GM21737 (cell line): ENCODE results near the gene TYROBP.
"Not testable (repeated sequence)": the region's sequence is repeated elsewhere in the genome, so short reads cannot be mapped to it uniquely, and the experiment has no call there.

Source experiments
- ATAC-seq: cut with Tn5 transposase; IDR thresholded peaks from one replicate; pipeline ENCODE4 v1.9.1; 2021; ENCODE audit warnings: mild to moderate bottlenecking, moderate library complexity; ENCODE audit not compliant: unreplicated experiment

TYROBP gene

GRCh38 chr19:35901854-35902661, 6.0 kb downstream of the TYROBP start, which contains the start of gene HCST:
HCST (plus strand) TSS chr19:35902529; CDS start chr19:35902594, 65 bp downstream.
- no peak for ATAC-seq

DNA sequence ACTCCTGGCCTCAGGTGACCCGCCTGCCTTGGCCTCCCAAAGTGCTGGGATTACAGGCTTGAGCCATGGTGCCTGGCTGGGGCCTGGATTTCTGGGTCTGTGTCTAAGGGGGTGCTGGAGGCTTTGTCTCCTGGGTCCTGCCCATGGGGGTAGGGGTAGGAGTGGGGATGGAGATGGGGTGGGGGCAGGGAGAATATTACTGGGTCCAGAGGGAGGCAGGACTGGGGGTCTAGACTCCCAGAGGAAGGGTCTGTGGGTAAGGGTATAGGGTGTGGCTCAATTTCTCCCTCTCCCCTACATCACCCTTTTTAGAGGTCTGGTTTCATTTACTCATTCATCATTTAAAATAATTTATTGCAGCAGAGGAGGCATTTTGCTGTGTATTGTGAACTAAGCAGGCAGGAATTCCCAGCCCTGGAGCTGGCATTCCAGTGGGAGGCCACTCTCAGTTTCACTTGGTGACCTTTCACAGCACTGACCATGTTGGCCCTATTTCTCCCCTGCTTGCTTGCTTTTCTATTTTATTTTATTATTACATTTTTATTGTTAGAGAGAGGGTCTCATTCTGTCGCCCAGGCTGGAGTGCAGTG, 6.9 kb downstream of the TYROBP start:
- ATAC-seq = no peak

DNA sequence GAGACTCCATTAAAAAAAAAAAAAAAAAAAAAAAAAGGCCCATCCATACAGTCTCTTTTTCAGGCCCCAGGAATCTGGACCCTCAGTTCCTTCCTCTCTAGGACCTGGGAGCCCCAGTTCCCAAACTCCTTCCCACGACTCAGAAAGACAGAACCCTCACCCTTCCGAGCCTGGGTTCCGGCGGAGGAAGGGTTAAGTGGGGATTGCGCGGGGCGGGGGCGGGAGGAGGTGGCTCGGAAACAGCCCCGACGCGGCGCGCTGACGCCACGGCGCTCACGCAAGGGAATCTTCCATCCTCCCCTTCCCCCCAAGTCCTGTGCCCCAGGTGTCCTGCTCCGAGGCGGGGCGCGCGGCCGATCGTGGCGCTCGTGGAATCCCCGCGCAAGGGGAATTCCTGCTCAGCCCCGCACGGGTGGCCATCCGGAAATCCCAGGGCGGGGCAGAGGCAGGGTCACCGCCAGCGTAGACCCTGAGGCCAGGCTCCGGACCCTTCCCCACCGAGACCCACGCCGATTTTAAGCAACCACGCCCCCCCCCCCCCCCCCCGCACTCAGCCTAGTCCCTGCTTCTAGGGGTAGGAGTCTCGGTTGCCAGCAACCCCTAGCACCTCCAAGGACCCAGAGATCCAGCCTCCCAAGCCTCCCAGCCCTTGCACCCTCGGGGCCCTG, 8.4 kb downstream of the TYROBP start:
- peak; percentile 35 for ATAC-seq

DNA sequence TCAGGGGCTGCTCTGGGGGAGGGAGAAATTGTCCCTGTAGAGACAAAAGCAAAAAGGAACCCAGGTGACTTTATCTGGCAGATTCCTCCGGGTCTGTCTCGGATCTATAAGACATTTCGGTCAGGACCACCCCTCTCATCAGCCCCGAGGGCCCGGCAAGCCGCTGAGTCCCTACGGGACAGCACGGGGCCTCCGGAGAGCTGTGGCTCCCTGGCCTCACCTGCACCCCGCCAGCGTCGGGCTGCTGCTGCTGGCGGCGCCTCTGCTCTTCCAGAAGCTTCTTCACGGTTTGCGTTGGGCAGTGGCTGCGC, 9.6 kb downstream of the TYROBP start:
- ATAC-seq = no peak

GRCh38 chr19:35897706-35898451, 10.2 kb downstream of the TYROBP start:
- ATAC-seq = no peak

DNA sequence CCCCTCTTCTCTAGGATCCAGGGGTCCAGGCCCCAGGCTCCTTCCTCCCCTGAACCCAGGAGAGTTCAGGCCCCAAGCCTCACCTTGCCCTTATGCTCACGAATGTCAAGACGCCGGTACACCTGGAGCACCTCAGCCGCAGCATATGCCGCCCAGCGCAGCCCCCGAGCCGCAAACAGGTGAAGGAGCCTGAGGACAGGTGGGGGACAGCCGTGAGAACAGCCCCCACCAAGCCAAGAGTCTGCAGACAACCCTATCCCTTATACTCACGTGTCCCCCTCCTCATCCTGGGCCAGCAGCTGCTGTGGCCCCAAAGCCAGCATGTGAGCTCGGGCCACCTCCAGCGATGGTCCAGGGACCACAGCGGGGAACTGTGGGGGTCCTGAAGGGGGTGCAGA, 11.5 kb downstream of the TYROBP start:
- no peak for ATAC-seq

DNA sequence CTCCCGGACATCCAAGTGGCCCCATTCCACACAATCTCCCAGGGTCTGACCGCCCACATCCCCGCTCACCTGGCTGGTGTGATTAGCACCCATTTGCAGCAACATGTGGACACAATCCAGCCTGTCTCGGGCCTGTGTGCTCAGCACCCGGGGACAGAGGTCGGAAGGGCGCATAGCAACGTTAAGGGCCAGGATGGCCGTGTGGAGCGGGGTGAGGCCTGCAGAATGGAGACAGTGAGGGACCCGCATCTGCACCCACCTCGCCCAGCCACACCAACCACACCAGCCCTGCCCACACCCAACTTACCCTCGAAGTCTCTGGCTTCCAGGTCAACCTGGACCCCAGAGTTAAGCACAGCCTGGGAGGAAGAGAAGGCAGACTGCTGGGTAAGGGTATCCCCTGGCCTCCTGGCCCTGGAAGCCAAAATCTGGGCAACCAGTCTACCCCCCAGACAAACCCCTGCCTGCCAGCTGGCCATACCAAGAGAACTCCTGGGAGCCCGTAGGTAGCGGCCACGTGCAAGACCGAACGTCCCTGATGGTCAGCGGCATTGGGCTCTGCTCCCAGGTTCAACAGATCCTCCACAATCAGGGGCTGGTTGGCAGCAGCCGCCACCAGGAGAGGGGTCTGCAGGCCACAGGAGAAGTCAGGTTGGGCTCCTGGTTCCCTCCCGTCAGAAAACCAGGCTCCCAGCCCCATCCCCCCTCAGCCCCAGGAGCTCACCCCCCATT, 12.0 kb downstream of the TYROBP start:
- no peak for ATAC-seq

DNA sequence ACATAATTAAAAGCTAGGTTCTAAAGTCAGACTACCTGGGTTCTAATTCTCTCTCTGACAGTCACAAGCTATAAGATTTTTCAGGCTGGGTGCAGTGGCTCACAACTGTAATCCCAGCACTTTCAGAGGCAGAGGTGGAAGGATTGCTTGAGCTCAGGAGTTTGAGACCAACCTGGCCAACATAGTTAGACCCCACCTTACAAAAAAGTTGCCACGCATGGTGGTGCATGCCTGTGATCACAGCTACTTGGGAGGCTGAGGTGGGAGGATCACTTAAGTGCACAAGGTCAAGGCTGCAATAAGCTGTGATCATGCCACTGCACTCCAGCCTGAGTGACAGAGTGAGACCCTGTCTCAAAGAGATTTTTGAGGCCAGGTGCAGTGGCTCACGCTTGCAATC, 13.8 kb downstream of the TYROBP start:
- no peak for ATAC-seq

- not testable (repeated sequence) for ATAC-seq
Measured at GRCh38 chr19:35891819-35892218, 16.3 kb downstream of the TYROBP start.

- ATAC-seq = no peak
Measured at GRCh38 chr19:35890113-35890650, 17.9 kb downstream of the TYROBP start.

DNA sequence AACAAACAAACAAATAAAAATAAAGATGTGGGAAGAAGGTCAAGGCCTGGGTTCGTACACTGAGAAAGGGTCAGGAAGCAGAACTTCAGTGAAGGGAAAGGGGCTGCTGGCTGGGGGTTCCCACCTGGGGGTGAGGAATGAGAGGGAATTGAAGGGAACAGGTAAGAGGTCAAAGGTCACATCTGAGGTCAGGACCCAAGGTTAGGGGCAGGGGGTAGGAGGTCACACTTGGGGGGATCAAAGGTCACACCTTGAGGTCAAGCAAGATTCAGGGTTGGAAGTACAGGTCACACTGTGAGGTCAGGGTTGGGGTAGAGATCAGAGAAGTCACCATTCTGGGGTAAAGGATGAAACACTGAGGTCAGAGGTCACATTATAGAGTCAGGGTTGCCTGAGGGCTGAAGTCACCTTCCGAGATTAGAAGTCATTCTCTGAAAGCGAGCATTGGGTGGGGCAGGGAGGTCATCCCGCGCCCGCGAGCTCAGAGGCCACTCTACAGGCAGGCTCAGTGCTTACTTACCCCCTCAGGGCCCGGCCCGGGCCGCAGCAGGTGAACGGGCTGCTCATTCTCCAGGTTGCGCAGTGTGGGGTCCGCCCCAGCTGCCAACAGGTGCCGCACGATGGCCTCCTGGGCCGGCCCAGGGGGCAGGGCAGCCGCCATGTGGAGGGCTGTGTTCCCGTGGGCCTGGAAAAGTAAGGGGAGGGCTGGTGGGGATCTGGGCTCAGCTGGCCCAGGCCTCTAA, 18.6 kb downstream of the TYROBP start:
- ATAC-seq = no peak

DNA sequence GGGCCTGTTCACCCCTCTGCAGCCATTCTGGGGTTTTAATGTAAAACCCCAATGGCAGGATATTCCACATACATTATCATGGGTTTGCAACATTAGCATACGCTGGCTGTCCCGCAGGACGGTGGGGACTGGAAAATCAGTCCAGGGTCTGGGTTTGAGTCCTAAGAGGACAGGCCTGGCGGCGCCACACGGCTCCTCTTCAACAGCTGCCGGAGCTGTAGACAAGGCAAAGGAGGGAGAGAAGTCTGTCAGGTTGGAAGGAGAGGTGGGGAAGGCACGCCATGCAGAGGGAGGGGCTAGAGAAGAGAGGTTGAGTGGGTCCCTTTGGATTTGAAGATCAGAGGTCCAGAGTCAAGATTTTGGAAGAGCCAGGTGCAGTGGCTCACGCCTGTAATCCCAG, 19.7 kb downstream of the TYROBP start:
- no peak for ATAC-seq

- ATAC-seq = no peak
Measured at GRCh38 chr19:35887197-35887596, 20.9 kb downstream of the TYROBP start.

DNA sequence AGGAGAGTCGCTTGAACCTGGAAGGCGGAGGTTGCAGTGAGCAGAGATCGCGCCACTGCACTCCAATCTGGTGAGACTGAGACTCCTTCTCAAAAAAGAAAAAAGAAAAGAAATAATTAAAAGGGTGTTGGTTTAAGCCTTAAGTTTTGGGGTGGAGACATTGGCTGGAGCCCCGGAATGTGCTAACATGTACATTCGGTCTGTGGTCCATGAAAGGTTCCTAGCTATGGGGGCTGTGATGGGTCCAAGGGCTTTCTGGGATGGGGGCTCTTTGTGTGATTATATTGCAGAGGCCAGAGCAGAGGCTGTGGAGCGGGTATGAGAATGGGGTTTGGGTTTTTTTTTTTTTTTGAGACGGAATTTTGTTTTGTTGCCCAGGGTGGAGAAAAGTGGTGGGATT, 22.2 kb downstream of the TYROBP start:
- ATAC-seq = no peak

DNA sequence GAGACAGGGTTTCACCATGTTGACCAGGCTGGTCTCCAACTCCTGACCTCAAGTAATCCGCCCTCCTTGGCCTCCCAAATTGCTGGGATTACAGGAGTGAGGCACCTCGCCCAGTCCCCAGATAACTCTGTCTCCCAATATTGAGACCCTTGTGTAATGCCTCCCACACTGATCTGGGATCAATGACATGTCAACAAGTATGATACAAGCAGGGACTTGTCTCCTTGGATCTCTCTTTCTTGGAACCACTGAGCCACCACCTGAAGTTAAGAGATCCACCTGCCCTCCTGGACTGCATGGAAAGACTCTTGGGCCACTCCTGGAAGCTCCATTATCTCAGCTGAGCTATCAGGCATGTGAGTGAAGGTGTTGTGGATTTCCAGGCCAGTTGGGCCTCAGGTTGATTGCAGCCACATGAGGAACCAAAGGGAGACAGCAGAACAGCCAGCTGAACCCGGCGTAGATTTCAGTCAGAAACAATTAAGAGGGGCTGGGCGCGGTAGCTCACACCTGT, 22.8 kb downstream of the TYROBP start:
- no peak for ATAC-seq

DNA sequence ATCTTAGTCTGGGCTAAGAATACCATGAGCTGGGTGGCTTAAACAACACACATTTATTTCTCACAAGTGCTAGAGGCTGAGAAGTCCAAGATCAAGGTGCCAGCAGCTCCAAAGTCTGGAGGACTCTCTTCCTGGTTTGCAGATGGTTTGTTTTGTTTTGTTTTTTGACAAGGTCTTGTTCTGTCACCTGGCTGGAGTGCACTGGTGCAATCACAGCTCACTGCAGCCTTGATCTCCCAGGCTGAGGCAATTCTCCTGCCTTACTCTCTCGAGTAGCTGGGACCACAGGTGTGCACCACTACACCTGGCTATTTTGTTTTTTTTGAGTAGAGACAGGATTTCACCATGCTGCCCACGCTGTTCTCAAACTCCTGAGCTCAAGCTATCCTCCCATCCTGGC, 24.2 kb downstream of the TYROBP start:
- no peak for ATAC-seq

GRCh38 chr19:35882114-35882832, 25.8 kb downstream of the TYROBP start:
- no peak for ATAC-seq

DNA sequence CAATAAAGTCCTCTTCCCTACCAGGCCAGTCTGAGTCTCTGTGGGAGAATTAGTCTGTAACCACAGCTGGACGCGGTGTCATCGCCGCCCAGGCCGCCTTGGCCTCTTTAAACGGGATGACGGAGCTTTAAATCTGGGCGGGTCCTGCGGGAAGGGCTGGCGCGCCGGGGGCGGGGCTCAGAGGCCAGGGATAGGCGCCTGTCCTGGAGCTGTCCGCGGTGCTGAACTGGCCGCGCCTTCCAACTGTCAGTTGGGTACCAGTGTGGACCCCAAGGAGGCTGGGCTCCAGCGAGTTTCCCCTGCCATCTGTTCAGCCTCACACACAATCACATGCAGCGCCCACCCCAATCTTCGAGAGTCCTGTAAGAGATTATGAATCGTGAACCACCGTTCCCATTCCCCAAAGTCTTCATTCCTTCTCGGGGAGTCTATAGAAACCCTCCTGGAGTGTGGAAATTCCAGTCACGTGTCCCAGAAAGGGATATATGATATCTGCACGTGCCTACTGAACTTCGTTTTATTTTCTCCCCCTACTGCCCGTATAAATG, 28.3 kb downstream of the TYROBP start:
- no peak for ATAC-seq

- no peak for ATAC-seq
Measured at GRCh38 chr19:35879068-35879467, 29.0 kb downstream of the TYROBP start.
